Right renal cortex interstitium (tissue), 3 donors: Measurements from ENCODE around the gene REEP5. TPM values are rescaled to one million over a fixed set of nuclear protein-coding genes. Genes with fewer than 3 reads are reported as not detected.

Source experiments
- DNase-seq, 3 donors: peaks; one replicate each; pipeline ENCODE4 v3.0.0-alpha.2; 2013; ENCODE audit warnings: low read depth in 3 of 3, low spot score in 2 of 3
- polyA plus RNA-seq, 3 donors: library from polyadenylated mRNA; unstranded; fragments of 120-200 nt; gene quantifications; one replicate each; pipeline ENCODE4 v1.2.1, GENCODE V29; 2013; ENCODE audit not compliant: insufficient read length in 3 of 3

Gene REEP5
- polyA plus RNA-seq, 3 donors, result 114 to 129 (median 125) TPM

GRCh38 chr5:112848116-112848811 lies 73.8 kb downstream of the REEP5 start:
- DNase-seq, result peak; percentile 31 to 43 (median 41)

GRCh38 chr5:112847306-112847705 lies 74.7 kb downstream of the REEP5 start:
- DNase-seq, result no peak

- DNase-seq, result no peak
Observed at GRCh38 chr5:112846556-112846955, 75.5 kb downstream of the REEP5 start.

- DNase-seq, result no peak
Observed at GRCh38 chr5:112844489-112844888, 77.5 kb downstream of the REEP5 start.

- no peak for DNase-seq
Observed at GRCh38 chr5:112833971-112834370, 88.1 kb downstream of the REEP5 start.

- no peak for DNase-seq
Observed at GRCh38 chr5:112830378-112830777, 91.6 kb downstream of the REEP5 start.

Other genes starting within 250 kb of the REEP5 start
- gene APC, start 184.3 kb downstream of the REEP5 start, polyA plus RNA-seq, result 10 to 100 TPM; 30.4 to 35.0 (median 33.0) TPM
- gene SRP19, start 60.9 kb downstream of the REEP5 start, polyA plus RNA-seq, result 10 to 100 TPM; 76.9 to 93.6 (median 91.7) TPM
- gene DCP2, start 54.6 kb upstream of the REEP5 start, polyA plus RNA-seq, result 10 to 100 TPM; 37.1 to 40.0 (median 39.8) TPM